GM18520 (cell line): ENCODE data around the gene PRSS36.
A peak's percentile ranks its signal among the peaks of the same experiment; 100 is the strongest.
"Not testable (repeated sequence)": the region's sequence is repeated elsewhere in the genome, so short reads cannot be mapped to it uniquely, and the experiment has no call there.

Experiments
- ATAC-seq: cut with Tn5 transposase; IDR thresholded peaks from one replicate; pipeline ENCODE4 v1.9.1; 2021; ENCODE audit not compliant: unreplicated experiment

The PRSS36 gene

GRCh38 chr16:31106509-31107464 lies 43.1 kb downstream of the PRSS36 start:
- no peak for ATAC-seq

- no peak for ATAC-seq
Observed at GRCh38 chr16:31105677-31106213, 44.1 kb downstream of the PRSS36 start.

GRCh38 chr16:31100876-31101641 lies 48.8 kb downstream of the PRSS36 start:
- ATAC-seq, result not testable (repeated sequence)

DNA sequence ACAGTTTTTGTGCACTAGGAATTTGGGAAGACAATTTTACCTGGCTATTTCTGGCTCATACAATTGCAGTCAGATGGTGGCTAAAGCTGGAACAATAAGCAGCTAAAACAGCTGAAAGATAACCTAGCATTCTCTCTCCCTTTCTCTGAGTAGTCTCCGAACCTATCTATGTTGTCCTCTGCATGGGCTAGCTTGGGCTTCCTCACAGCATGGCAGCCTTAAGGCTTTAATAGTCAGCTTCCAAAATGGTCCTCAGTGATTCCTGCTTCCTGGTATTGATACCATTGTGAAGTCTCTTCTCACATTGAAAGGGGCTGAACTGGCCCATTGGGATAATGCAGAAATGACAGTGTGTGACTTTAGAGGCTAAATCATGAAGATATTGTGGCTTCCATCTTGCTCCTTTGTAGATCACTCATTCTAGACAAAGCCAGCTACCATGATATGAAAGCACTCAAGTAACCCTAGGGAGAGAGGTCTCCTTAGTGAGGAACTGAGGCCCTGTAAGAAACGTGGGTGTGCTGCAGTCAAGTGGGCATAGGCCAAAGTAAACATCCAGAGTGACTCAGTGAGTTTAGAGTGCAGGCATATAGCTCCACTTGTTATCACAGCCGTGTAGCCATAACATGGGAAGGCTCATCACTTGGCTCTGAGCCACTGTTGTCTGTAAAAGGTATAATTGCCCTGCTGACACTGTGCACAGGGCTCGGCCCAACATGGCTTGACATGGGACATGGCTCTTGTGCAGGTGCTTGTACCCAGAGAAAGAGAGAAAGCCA lies 49.8 kb downstream of the PRSS36 start:
- no peak for ATAC-seq

DNA sequence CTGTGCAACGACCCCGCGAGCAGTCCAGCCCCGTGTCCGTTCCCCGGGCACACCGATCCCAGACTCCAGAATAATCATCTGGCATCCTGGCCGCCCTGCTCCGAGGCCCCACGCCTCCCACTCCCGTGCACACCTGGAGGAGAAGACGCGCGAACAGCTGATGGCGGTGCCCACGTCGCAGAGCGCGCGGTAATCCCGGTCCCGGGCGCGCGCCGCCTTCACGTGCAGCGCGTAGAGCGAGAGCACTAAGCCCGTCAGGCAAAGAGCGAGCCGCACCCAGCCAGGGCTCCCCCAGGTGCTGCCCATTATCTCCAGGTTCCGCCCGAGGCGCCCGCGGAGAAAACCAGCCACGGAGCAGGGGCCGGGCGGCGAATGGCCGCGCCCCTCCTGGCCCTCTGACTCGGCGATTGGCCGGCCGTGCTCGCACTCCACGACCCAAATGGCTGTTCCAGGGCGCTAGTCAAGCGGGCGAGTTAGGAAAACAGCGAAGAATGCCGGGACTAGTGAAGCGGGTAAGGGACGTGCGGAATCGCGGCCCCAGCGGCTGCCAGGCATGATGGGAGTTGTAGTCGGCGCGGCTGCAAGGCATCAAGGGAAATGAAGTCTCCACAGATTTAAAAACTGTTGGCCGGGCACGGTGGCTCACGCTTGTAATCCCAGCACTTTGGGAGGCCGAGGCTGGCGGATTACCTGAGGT lies 55.3 kb downstream of the PRSS36 start, which contains the start of gene VKORC1:
Gene VKORC1 (minus strand): TSS at position 374 of the 697 bp plus-strand sequence. CDS start 68 bp downstream, at position 306.
- ATAC-seq, result peak; percentile 82

GRCh38 chr16:31094088-31094423 lies 55.8 kb downstream of the PRSS36 start:
- no peak for ATAC-seq

- no peak for ATAC-seq
Observed at GRCh38 chr16:31093132-31093703, 56.6 kb downstream of the PRSS36 start.

GRCh38 chr16:31092330-31092729 lies 57.5 kb downstream of the PRSS36 start:
- ATAC-seq, result no peak

DNA sequence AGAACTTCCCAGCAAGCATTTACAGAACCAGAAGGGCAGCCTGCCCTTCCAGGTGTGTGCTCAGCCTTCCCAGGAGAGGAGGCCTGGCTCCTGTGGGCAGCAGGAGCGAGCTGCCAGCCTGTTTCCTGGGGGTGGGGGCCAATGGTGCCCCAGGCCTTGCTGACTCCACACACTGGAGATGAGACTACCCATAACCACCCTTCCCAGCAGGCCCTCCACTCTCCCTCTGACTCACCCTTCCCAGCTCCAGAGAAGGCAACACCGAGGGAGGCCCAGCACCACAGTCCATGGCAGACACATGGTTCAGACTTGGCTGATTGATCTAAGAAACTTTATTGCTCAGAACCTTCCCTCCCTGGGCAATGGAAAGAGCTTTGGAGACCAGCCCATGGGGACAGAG lies 59.3 kb downstream of the PRSS36 start:
- ATAC-seq, result no peak

DNA sequence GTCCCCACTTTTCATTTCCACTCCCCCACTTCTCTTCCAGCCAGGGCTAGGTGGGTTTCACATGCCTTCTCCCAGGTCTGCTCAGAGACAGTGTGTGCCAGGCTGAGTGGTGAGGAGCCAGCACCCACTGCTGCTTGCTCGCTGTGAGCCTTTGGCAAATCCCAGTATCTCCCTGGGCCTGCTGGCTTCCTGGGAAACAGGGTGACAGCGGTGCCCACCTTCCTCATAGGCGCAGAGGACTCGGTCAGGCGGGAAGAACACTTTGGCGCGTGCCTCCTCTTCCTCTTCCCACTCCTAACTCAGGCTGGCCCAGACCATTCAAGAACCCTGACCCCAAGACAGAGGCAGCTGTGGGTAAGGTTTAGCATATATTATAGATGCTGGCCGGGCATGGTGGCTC lies 60.7 kb downstream of the PRSS36 start:
- no peak for ATAC-seq
